GM18858 (cell line): Measurements from ENCODE around the gene CDH4.

Experiments
- ATAC-seq: cut with Tn5 transposase; IDR thresholded peaks from one replicate; pipeline ENCODE4 v1.9.1; 2021; ENCODE audit not compliant: unreplicated experiment

CDH4 gene

GRCh38 chr20:61619751-61620150, 367.7 kb downstream of the CDH4 start:
- no peak for ATAC-seq

GRCh38 chr20:61620174-61620573, 368.1 kb downstream of the CDH4 start:
- ATAC-seq, result no peak

- ATAC-seq, result no peak
Measured at GRCh38 chr20:61621035-61621730, 369.1 kb downstream of the CDH4 start.

GRCh38 chr20:61621852-61622251, 369.8 kb downstream of the CDH4 start:
- no peak for ATAC-seq

GRCh38 chr20:61623451-61623850, 371.4 kb downstream of the CDH4 start:
- ATAC-seq, result no peak

- no peak for ATAC-seq
Measured at GRCh38 chr20:61625246-61625645, 373.2 kb downstream of the CDH4 start.

- ATAC-seq, result no peak
Measured at GRCh38 chr20:61626412-61626811, 374.4 kb downstream of the CDH4 start.

- ATAC-seq, result no peak
Measured at GRCh38 chr20:61627791-61628415, 375.8 kb downstream of the CDH4 start.

GRCh38 chr20:61628480-61628879, 376.4 kb downstream of the CDH4 start:
- no peak for ATAC-seq

- ATAC-seq, result no peak
Measured at GRCh38 chr20:61628901-61629601, 377.0 kb downstream of the CDH4 start.

- ATAC-seq, result no peak
Measured at GRCh38 chr20:61629602-61630390, 377.7 kb downstream of the CDH4 start.

GRCh38 chr20:61630391-61630650, 378.3 kb downstream of the CDH4 start:
- no peak for ATAC-seq

- ATAC-seq, result no peak
Measured at GRCh38 chr20:61630816-61631215, 378.8 kb downstream of the CDH4 start.

GRCh38 chr20:61631751-61632150, 379.7 kb downstream of the CDH4 start:
- ATAC-seq, result no peak

GRCh38 chr20:61633004-61633403, 380.9 kb downstream of the CDH4 start:
- no peak for ATAC-seq

GRCh38 chr20:61634376-61635145, 382.5 kb downstream of the CDH4 start:
- ATAC-seq, result no peak

GRCh38 chr20:61635721-61636455, 383.8 kb downstream of the CDH4 start:
- ATAC-seq, result no peak

GRCh38 chr20:61636531-61637116, 384.6 kb downstream of the CDH4 start:
- ATAC-seq, result no peak

GRCh38 chr20:61638802-61639585, 386.9 kb downstream of the CDH4 start:
- ATAC-seq, result no peak
